HUES64 (cell line): ENCODE data around the gene CAMKK2.
"Not testable (repeated sequence)": the region's sequence is repeated elsewhere in the genome, so short reads cannot be mapped to it uniquely, and the experiment has no call there.

Experiments
- H3K27ac ChIP-seq: 2 replicates; pipeline ENCODE4 v1.7.0; 2013; ENCODE audit warnings: low read depth, low read length, inconsistent platforms
- H3K27me3 ChIP-seq: 2 replicates; pipeline ENCODE4 v1.6.1; 2013; ENCODE audit warnings: mild to moderate bottlenecking, low read length; ENCODE audit not compliant: insufficient read depth
- H3K36me3 ChIP-seq: 2 replicates; pipeline ENCODE4 v1.6.1; 2013; ENCODE audit warnings: mild to moderate bottlenecking, low read length; ENCODE audit not compliant: insufficient read depth
- H3K4me1 ChIP-seq: 2 replicates; pipeline ENCODE4 v1.6.1; 2013; ENCODE audit warnings: mild to moderate bottlenecking, low read length, moderate library complexity; ENCODE audit not compliant: insufficient read depth
- H3K4me3 ChIP-seq: 2 replicates; pipeline ENCODE4 v1.5.1; 2013; ENCODE audit warnings: mild to moderate bottlenecking, low read length, moderate library complexity
- H3K9ac ChIP-seq: 2 replicates; pipeline ENCODE4 v1.6.1; 2013; ENCODE audit warnings: mild to moderate bottlenecking, low read depth, low read length
- H3K9me3 ChIP-seq: 2 replicates; pipeline ENCODE4 v1.6.1; 2013; ENCODE audit warnings: low read depth, low read length; ENCODE audit not compliant: insufficient read depth
- WGBS: fragments of 150-250, 120-280 bp; methylation state at CpG from one replicate; pipeline ENCODE4 v1.1.7; 2013; ENCODE audit warnings: missing lambda C conversion rate; 5-methylcytosine and 5-hydroxymethylcytosine counted together

CAMKK2 gene

DNA sequence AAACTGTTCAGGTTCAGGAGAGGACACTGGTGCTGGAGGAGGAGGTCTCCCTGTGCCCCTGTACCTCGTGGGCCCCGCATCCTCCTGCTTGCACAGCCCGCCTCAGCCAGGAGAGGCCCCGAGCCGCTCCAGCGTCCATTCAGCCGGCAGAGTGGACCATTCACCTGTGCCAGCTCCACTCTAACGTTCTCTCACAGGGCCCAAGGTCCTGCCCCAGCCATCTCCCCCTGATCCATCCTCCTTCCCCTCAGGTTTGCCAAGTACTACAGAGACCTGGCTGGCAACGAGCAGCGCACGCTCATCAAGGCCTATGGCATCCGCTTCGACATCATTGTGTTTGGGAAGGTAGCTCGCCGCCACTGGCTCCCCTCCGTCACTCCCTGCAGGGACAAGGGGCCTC, 64.3 kb downstream of the CAMKK2 start:
- Histone ChIP-seq H3K36me3 (peaks cover 4% of the 10 kb centered on the region; the same call in 1 of the 2 replicates), H3K9ac (no peak overlapping the region), H3K27me3 (no peaks in the 10 kb centered on the region), H3K4me3 (no peak overlapping the region), H3K4me1 (no peaks in the 10 kb centered on the region; the same call in 1 of the 2 replicates), H3K9me3 (no peaks in the 10 kb centered on the region), H3K27ac (no peak overlapping the region)
- WGBS: 93% methylated on average over 16 of the region's 16 CpGs

DNA sequence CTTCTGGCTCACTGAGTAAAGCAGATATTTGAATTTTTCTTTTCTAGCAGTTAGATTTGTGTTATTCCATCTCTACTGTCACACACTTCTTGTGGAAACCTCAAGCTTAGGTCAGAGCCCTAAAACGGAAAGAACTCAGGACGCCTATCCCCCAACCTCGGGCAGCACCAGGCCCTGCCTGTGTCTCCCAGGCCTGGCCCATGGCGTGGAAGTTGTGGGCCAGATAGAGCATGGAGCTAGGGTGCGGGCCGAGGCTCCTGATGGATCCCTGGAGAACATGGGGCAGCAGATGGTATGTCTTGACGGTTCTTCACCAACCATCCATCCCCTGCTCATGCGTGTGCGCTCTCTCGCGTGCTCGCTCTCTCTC, 66.0 kb downstream of the CAMKK2 start:
- H3K9ac ChIP-seq: no peak overlapping the region
- no peaks in the 10 kb centered on the region for H3K9me3 ChIP-seq
- H3K27ac ChIP-seq: no peak overlapping the region
- peaks cover 4% of the 10 kb centered on the region; the same call in 1 of the 2 replicates for H3K36me3 ChIP-seq
- no peaks in the 10 kb centered on the region; the same call in 1 of the 2 replicates for H3K4me1 ChIP-seq
- WGBS: 92% methylated on average over 7 of the region's 12 CpGs
- H3K27me3 ChIP-seq: no peaks in the 10 kb centered on the region
- no peak overlapping the region for H3K4me3 ChIP-seq

DNA sequence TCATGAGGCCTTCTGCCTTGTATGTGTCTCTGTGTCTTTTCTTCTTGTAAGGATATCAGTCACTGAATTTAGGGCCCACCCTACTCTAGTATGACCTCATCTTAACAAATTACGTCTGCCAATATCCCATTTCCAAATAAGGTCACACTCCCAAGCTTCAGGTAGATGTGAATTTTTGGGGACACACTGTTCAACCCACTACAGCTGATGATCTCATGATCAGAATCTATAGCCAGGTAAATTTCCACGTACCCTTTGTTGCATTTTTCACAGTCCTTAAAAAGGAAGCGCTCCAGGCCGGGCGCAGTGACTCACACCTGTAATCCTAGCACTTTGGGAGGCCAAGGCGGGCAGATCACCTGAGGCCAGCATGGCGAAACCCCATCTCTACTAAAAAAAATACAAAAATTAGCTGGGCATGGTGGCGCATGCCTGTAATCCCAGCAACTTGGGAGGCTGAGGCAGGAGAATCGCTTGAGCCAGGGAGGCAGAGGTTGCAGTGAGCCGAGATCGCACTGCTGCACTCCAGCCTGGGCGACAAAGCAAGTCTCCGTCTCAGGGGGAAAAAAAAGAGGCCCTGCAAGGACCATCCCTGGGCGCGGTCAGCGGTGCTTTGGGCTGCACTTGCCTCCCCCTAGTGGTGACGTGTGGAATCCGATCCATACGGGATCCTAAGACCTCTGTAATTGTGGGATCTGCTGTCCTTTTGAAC, 66.5 kb downstream of the CAMKK2 start:
- H3K9ac ChIP-seq, H3K27ac ChIP-seq: not testable (repeated sequence)

DNA sequence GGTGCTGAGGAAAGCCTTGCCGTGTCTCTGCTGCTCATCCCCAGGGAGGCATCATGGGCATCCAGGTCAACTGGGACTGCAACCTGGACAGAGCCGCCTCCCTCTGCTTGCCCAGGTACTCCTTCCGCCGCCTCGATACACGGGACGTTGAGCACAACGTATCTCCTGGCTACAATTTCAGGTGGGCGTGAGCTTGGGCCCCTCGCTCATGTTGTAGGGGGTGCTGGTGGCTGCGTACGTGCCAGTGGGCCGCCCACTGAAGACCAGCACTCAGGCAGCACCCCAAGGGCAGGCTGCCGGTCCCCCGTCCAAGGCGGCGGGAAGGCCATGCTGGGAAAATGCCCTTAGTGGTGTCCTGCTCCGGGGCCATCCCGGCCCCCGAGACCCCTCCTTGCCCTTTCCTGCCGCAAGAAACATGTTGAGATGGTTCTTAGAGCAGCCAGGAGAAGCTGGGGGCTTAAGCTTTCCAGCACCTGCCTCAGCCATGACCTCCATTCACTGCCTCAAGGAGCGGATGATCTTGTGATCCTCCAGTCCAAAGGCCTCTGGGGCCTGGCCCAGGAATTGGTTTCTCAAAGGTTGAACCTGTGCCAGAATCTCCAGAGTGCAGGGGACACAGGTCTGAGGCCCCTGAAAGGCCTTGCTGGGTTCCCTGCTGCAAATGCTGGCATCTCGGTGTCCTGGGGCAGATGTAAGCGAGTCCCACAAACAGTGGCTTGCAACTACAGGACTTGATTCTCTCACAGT, 67.4 kb downstream of the CAMKK2 start:
- Histone ChIP-seq H3K27ac (no peak overlapping the region), H3K4me3 (no peak overlapping the region), H3K9ac (no peak overlapping the region), H3K36me3 (peaks cover 4% of the 10 kb centered on the region; the same call in 1 of the 2 replicates), H3K27me3 (no peaks in the 10 kb centered on the region), H3K9me3 (no peaks in the 10 kb centered on the region), H3K4me1 (no peaks in the 10 kb centered on the region; the same call in 1 of the 2 replicates)
- 94% methylated on average over 24 of the region's 24 CpGs for WGBS

More for the DNA sequence above, 66.5 kb downstream of the CAMKK2 start:
- not testable (repeated sequence) for H3K4me1 ChIP-seq, H3K36me3 ChIP-seq, H3K9me3 ChIP-seq, H3K4me3 ChIP-seq, H3K27me3 ChIP-seq
- WGBS: 46% methylated on average over 19 of the region's 19 CpGs

DNA sequence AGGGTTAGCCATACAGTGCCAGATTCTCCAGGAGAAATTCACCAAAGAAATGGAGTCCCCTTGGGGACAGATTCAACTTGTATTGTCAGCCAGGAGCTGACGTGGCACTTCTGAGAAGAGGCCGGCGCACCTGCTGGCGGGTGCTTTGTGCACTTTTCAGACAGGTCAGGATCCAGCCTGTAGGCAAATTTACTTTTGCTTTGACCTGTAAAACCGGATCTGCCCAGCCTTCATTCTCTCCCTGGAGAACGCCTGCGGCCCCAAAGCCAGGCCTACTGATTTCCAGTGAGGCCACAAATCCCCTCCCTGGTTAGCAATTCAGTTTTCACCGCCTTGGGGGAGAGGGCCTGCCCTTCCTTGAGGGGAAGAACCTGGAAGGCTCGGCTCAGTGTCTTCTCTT, 69.2 kb downstream of the CAMKK2 start:
- peaks cover 4% of the 10 kb centered on the region; the same call in 1 of the 2 replicates for H3K36me3 ChIP-seq
- no peaks in the 10 kb centered on the region; the same call in 1 of the 2 replicates for H3K4me1 ChIP-seq
- 94% methylated on average over 9 of the region's 9 CpGs for WGBS
- no peak overlapping the region for H3K4me3 ChIP-seq
- H3K9ac ChIP-seq: 0 out of 2 replicates have a peak overlapping the region, but pooled peaks have one; percentile 26
- H3K27me3 ChIP-seq: no peaks in the 10 kb centered on the region
- no peak overlapping the region for H3K27ac ChIP-seq
- no peaks in the 10 kb centered on the region for H3K9me3 ChIP-seq

DNA sequence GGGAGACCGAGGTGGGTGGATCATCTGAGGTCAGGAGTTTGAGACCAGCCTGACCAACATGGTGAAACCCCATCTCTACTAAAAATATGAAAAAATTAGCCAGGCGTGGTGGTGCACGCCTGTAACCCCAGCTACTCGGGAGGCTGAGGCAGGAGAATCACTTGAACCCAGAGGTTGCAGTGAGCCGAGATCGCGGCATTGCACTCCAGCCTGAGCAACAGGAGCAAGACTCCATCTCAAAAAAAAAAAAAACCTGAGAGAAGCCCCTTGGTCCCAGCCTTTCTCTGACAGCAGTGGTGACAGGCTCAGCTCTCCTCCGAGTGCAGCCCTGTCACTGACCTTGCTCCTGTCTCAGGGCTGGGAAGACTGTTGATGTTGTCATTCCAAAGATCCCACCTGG, 69.6 kb downstream of the CAMKK2 start:
- 93% methylated on average over 8 of the region's 8 CpGs for WGBS
- 0 out of 2 replicates have a peak overlapping the region, but pooled peaks have one; percentile 26 for H3K9ac ChIP-seq
- H3K36me3 ChIP-seq, H3K4me3 ChIP-seq, H3K27ac ChIP-seq, H3K4me1 ChIP-seq, H3K27me3 ChIP-seq, H3K9me3 ChIP-seq: not testable (repeated sequence)

DNA sequence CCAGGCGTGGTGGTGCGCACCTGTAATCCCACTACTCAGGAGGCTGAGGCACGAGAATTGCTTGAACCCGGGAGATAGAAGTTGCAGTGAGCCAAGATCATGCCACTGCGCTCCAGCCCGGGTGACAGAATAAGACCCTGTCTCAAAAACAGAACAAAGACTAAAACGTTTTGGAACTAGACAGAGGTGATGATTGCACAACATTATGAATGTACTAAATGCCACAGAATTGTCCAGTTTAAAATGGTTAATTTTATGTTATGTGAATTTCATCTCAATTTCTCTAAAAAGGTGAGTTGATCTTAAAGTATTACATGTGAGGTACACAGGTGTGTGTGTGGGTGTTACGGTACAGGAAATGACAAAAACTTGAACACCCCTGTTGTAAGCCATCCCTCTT, 70.1 kb downstream of the CAMKK2 start:
- H3K36me3 ChIP-seq: peaks cover 4% of the 10 kb centered on the region; the same call in 1 of the 2 replicates
- WGBS: 95% methylated on average over 8 of the region's 8 CpGs
- no peak overlapping the region for H3K9ac ChIP-seq
- no peaks in the 10 kb centered on the region for H3K27me3 ChIP-seq
- H3K4me3 ChIP-seq: no peak overlapping the region
- no peaks in the 10 kb centered on the region; the same call in 1 of the 2 replicates for H3K4me1 ChIP-seq
- no peaks in the 10 kb centered on the region for H3K9me3 ChIP-seq
- no peak overlapping the region for H3K27ac ChIP-seq

DNA sequence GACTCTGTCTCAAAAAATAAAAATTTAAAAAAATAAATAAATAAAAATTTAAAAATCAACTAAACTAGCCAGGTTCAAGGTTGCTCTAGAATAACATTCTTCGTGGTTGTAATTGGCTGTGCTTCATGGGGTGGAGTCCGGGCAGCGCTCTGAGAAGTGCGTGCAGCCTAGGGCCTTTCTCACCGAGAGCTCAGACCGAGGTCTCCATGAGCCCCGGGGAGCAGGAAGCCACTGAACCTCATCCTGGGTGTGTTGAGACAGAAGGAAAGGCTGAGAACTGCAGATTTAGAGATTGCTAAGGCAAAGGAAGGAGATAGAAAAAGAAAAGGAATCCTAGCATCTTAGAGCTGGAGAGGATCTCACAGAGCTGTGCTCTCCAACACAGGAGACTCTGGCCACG, 71.9 kb downstream of the CAMKK2 start:
- Histone ChIP-seq H3K36me3 (peaks cover 4% of the 10 kb centered on the region; the same call in 1 of the 2 replicates), H3K9ac (no peak overlapping the region), H3K4me3 (no peak overlapping the region), H3K27me3 (no peaks in the 10 kb centered on the region), H3K9me3 (no peaks in the 10 kb centered on the region), H3K27ac (no peak overlapping the region), H3K4me1 (no peaks in the 10 kb centered on the region; the same call in 1 of the 2 replicates)
- WGBS: 96% methylated on average over 8 of the region's 8 CpGs

DNA sequence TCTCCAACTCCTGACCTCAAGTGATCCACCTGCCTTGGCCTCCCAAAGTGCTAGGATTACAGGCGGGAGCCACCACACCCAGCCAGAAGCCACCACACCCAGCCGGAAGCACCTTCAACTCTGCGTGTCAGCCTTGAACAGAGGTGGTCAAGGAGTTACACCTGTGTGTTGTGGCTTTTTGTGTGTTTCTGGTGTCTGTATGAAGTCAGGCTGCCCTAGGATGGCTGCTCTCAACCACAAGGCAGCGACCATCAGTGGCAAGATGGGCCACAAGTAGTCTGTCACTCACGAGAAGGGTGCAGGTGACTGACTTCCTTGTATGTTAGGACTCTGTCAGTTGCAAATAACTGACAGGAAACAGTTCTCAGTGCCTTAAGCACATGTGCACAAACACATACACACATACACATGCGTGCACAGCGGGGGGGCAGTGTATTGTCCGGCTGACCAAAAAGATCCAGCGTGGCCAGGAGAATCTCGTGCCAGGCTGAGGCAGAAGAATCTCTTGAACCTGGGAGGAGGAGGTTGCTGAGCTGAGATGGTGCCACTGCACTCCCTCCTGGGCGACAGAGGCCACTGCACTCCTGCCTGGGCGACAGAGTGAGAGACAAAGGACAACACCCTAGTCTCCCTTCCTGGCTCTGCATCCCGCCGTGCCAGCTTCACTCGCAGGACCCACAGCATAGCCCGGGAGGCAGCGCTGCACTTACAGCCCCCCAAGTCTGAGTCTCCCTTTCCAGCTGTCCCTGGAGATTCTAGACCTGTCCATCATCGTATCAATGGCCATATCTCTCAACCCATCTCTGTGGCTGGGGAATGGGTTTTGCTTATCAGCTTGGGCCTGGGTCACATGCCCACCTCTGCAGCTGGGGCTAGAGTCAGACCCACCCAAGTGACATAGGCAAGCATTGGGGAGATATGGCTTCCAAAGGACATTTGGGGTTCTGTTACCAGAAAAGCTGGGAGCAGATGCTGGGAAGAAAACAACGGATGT, 72.9 kb downstream of the CAMKK2 start:
- Histone ChIP-seq H3K27ac (no peak overlapping the region), H3K4me3 (no peak overlapping the region), H3K9me3 (no peaks in the 10 kb centered on the region), H3K4me1 (no peaks in the 10 kb centered on the region), H3K27me3 (no peaks in the 10 kb centered on the region), H3K36me3 (peaks cover 1% of the 10 kb centered on the region; the same call in 1 of the 2 replicates), H3K9ac (no peak overlapping the region)
- WGBS: 88% methylated on average over 19 of the region's 19 CpGs

DNA sequence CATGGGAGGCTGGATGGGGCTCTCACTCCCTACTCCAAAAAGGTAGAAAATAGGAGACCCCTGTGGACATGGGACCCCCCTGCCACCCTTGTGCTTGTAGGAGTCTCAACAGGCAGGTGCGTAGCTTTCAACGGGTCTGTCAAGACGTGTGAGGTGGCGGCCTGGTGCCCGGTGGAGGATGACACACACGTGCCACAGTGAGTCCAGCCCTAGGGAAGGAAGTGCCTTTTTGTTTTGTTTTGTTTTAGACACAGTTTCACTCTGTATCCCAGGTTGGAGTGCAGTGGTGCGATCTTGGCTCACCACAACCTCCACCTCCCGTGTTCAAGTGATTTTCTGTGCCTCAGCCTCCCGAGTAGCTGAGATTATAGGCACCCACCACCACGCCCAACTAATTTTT, 73.7 kb downstream of the CAMKK2 start:
- Histone ChIP-seq H3K9me3 (no peaks in the 10 kb centered on the region), H3K4me1 (no peaks in the 10 kb centered on the region), H3K27me3 (no peaks in the 10 kb centered on the region), H3K4me3 (no peak overlapping the region), H3K27ac (no peak overlapping the region), H3K36me3 (no peaks in the 10 kb centered on the region), H3K9ac (no peak overlapping the region)
- WGBS: 98% methylated on average over 10 of the region's 10 CpGs
